Common myeloid progenitor, CD34-positive (primary cell): ENCODE data around the gene SPDYA.

Source experiments
- CTCF ChIA-PET: fragments of 350-600 bp; sonication (Branson Sonifier 250); formaldehyde crosslinking; loops from one replicate; lab custom pipeline; 2021; ENCODE audit warnings: antibody characterized with exemption; lab: Charles Lee
- POLR2A ChIA-PET: fragments of 350-600 bp; sonication (Branson Sonifier 250); formaldehyde crosslinking; loops from one replicate; lab custom pipeline; 2021; ENCODE audit warnings: antibody characterized with exemption; lab: Charles Lee
- DNase-seq, 3 donors: peaks; one replicate each; pipeline versions ENCODE4 v3.0.0 to v3.0.0-alpha.2; 2013
- H3K27ac ChIP-seq, 2 experiments: 1 replicate in 1 of 2; 2 replicates in 1 of 2; pipeline ENCODE4 v1.7.0; 2013; ENCODE audit warnings: inconsistent platforms in 2 of 2, low read length in 2 of 2, mild to moderate bottlenecking in 2 of 2, low read depth in 1 of 2, moderate library complexity in 1 of 2; ENCODE audit not compliant: severe bottlenecking in 2 of 2, insufficient read depth in 1 of 2, poor library complexity in 1 of 2
- H3K27me3 ChIP-seq, 5 experiments: replicated peaks in 2 of 5; 1 replicate in 3 of 5; 2 replicates in 2 of 5; pipeline versions ENCODE4 v1.6.1 to v1.7.0; 2013; ENCODE audit warnings: low read length in 4 of 5, mild to moderate bottlenecking in 2 of 5, moderate library complexity in 2 of 5, inconsistent platforms in 1 of 5; ENCODE audit not compliant: insufficient read depth in 5 of 5, control insufficient read depth in 4 of 5
- H3K36me3 ChIP-seq, 4 experiments: 1 replicate in 2 of 4; 2 replicates in 2 of 4; pipeline versions ENCODE4 v1.6.1 to v1.7.0; 2013; ENCODE audit warnings: low read length in 3 of 4, control low read depth in 1 of 4, mild to moderate bottlenecking in 1 of 4; ENCODE audit not compliant: control insufficient read depth in 4 of 4, insufficient read depth in 4 of 4
- H3K4me1 ChIP-seq, 4 experiments: 1 replicate in 3 of 4; 2 replicates in 1 of 4; pipeline versions ENCODE4 v1.6.1 to v1.7.1; 2013; ENCODE audit warnings: low read length in 3 of 4, mild to moderate bottlenecking in 3 of 4, control low read depth in 1 of 4, inconsistent platforms in 1 of 4, moderate library complexity in 1 of 4; ENCODE audit not compliant: control insufficient read depth in 4 of 4, insufficient read depth in 4 of 4; ENCODE audit errors: control extremely low read depth in 1 of 4
- H3K4me3 ChIP-seq, 7 experiments: 1 replicate in 4 of 7; 2 replicates in 3 of 7; pipeline versions ENCODE4 v1.5.1 to v1.7.0; 2013; ENCODE audit warnings: mild to moderate bottlenecking in 7 of 7, low read length in 6 of 7, moderate library complexity in 6 of 7, inconsistent platforms in 2 of 7, low read depth in 2 of 7, control low read depth in 1 of 7; ENCODE audit not compliant: insufficient read depth in 4 of 7, control insufficient read depth in 1 of 7; ENCODE audit errors: extremely low read depth in 1 of 7
- H3K9me3 ChIP-seq, 5 experiments: 1 replicate in 4 of 5; 2 replicates in 1 of 5; pipeline versions ENCODE4 v1.6.1 to v1.7.1; 2013; ENCODE audit warnings: low read length in 4 of 5, mild to moderate bottlenecking in 2 of 5, inconsistent platforms in 1 of 5, low read depth in 1 of 5, moderate library complexity in 1 of 5; ENCODE audit not compliant: control insufficient read depth in 4 of 5, insufficient read depth in 2 of 5; ENCODE audit errors: control extremely low read depth in 1 of 5
- WGBS: methylation state at CpG from one replicate; pipeline ENCODE4 v1.1.5; 2013; ENCODE audit not compliant: insufficient coverage; 5-methylcytosine and 5-hydroxymethylcytosine counted together

SPDYA gene

GRCh38 chr2:28821295-28821958 lies 10.8 kb downstream of the SPDYA start:
- peak; percentile 77 to 84 (median 80) for DNase-seq
- no peak overlapping the region for H3K27ac ChIP-seq
- no peaks in the 10 kb centered on the region for H3K27me3 ChIP-seq
- H3K36me3 ChIP-seq: no peaks in the 10 kb centered on the region
- no CpG with 5 or more reads among the region's 8 CpGs for WGBS
- ChIA-PET CTCF (interaction anchor here (1.0 to 2.4 kb wide), 9 partner anchors 12 to 376 kb away, joined by 3 to 10 read pairs (median 3); no protein-coding TSS in a partner anchor), POLR2A (interaction anchor here (0.6 kb wide), 1 partner anchor 283 kb away, joined by 3 read pairs; no protein-coding TSS in a partner anchor)
- H3K9me3 ChIP-seq: no peaks in the 10 kb centered on the region
- H3K4me3 ChIP-seq: no peak overlapping the region
- H3K4me1 ChIP-seq: no peaks in the 10 kb centered on the region

GRCh38 chr2:28822036-28822435 lies 11.4 kb downstream of the SPDYA start:
- no peak for DNase-seq
- CTCF ChIA-PET: interaction anchor here (1.0 to 2.4 kb wide), 4 partner anchors 12 to 130 kb away, joined by 3 to 10 read pairs (median 4); no protein-coding TSS in a partner anchor
- no peaks in the 10 kb centered on the region for H3K4me1 ChIP-seq
- H3K27ac ChIP-seq: no peak overlapping the region
- H3K27me3 ChIP-seq: no peaks in the 10 kb centered on the region
- no peak overlapping the region for H3K4me3 ChIP-seq
- POLR2A ChIA-PET: interaction anchor here (0.6 kb wide), 1 partner anchor 284 kb away, joined by 3 read pairs; no protein-coding TSS in a partner anchor
- H3K9me3 ChIP-seq: no peaks in the 10 kb centered on the region
- H3K36me3 ChIP-seq: no peaks in the 10 kb centered on the region

- H3K27ac ChIP-seq: no peak overlapping the region
- WGBS: no CpG with 5 or more reads among the region's 2 CpGs
- H3K27me3 ChIP-seq: no peaks in the 10 kb centered on the region
- ChIA-PET POLR2A (interaction anchor here (0.6 kb wide), 1 partner anchor 31 kb away, joined by 3 read pairs; no protein-coding TSS in a partner anchor), CTCF (interaction anchor here (1.1 kb wide), 1 partner anchor 18 kb away, joined by 4 read pairs; no protein-coding TSS in a partner anchor)
- H3K4me1 ChIP-seq: peaks cover 0 to 2% (median 0%) of the 10 kb centered on the region in 4 experiments
- H3K4me3 ChIP-seq: no peak overlapping the region
- H3K36me3 ChIP-seq: no peaks in the 10 kb centered on the region
- no peaks in the 10 kb centered on the region for H3K9me3 ChIP-seq
- no peak for DNase-seq
Observed at GRCh38 chr2:28824207-28824606, 13.6 kb downstream of the SPDYA start.

DNA sequence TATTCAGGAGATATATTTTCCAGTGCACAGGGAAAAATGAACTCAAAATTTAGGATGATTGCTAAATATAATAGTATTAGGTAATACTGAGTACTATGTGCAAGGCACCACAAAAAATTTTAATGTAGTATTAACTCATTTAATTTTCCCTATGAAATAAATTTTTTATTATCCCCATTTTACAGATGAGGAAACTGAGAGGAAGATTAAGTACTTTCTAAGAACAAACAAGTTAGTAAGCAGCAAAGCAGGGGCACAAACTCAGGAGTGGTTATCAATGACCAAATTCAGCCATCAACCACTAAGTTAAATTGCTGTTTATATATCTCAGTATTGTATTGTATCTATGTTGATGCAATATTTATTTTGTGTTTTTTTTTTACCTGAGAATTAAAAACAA lies 14.2 kb downstream of the SPDYA start:
- CTCF ChIA-PET: interaction anchor here (1.1 to 1.3 kb wide), 2 partner anchors 8 to 18 kb away, joined by 4 read pairs; no protein-coding TSS in a partner anchor

GRCh38 chr2:28828382-28828781 lies 17.7 kb downstream of the SPDYA start:
- Histone ChIP-seq H3K4me3 (no peak overlapping the region), H3K27ac (no peak overlapping the region), H3K4me1 (peaks cover 0 to 2% (median 0%) of the 10 kb centered on the region in 4 experiments), H3K9me3 (no peaks in the 10 kb centered on the region), H3K36me3 (no peaks in the 10 kb centered on the region), H3K27me3 (no peaks in the 10 kb centered on the region)
- 88% methylated on average over 2 of the region's 2 CpGs for WGBS
- ChIA-PET CTCF (no interaction called here), POLR2A (no interaction called here)
- DNase-seq: peak in 1 of 3 donors; percentile 30

More for the DNA sequence above, 14.2 kb downstream of the SPDYA start:
- H3K27me3 ChIP-seq: no peaks in the 10 kb centered on the region
- no peak overlapping the region for H3K4me3 ChIP-seq
- no peaks in the 10 kb centered on the region for H3K36me3 ChIP-seq
- H3K9me3 ChIP-seq: no peaks in the 10 kb centered on the region
- H3K27ac ChIP-seq: no peak overlapping the region
- peaks cover 0 to 2% (median 0%) of the 10 kb centered on the region in 4 experiments for H3K4me1 ChIP-seq
- POLR2A ChIA-PET: no interaction called here
- no peak for DNase-seq

GRCh38 chr2:28833740-28834470 lies 23.3 kb downstream of the SPDYA start:
- no peaks in the 10 kb centered on the region for H3K4me1 ChIP-seq
- no peak overlapping the region for H3K4me3 ChIP-seq
- ChIA-PET CTCF (interaction anchor here (1.1 to 1.4 kb wide), 2 partner anchors 10 to 12 kb away, joined by 4 to 5 read pairs; no protein-coding TSS in a partner anchor), POLR2A (no interaction called here)
- no peaks in the 10 kb centered on the region for H3K36me3 ChIP-seq
- peaks cover 0 to 2% (median 0%) of the 10 kb centered on the region in 5 experiments for H3K9me3 ChIP-seq
- H3K27ac ChIP-seq: no peak overlapping the region
- H3K27me3 ChIP-seq: no peaks in the 10 kb centered on the region
- DNase-seq: peak in 2 of 3 donors; percentile 3 to 19
- no CpG with 5 or more reads among the region's 2 CpGs for WGBS
